Measurements from ENCODE around the gene GPLD1. TPM values are rescaled to one million over a fixed set of nuclear protein-coding genes. Genes with fewer than 3 reads are reported as not detected.

The GPLD1 gene
- total RNA-seq, 1 donor from 2014 or later = 0.26 TPM

GRCh38 chr6:24432611-24433010, 56.8 kb downstream of the GPLD1 start:
- DNase-seq (ENCODE audit: low read depth) (no peak), FAIRE-seq (no peak)
- no peak overlapping the region for H3K4me3 ChIP-seq (ENCODE audit: low read depth, low read length)
- no peaks in the 10 kb centered on the region for H3K36me3 ChIP-seq (ENCODE audit: control insufficient read depth, insufficient read depth, low read length)
- no peak for TF ChIP-seq CTCF (IDR thresholded peaks at IDR 0.05; ENCODE audit: insufficient read depth, low read length, severe bottlenecking)
- no peaks in the 10 kb centered on the region for H3K27me3 ChIP-seq (ENCODE audit: control insufficient read depth, insufficient read depth, low read length)

- TF ChIP-seq CTCF (IDR thresholded peaks at IDR 0.05; ENCODE audit: insufficient read depth, low read length, severe bottlenecking) = peak; percentile 52
- Histone ChIP-seq H3K4me3 (ENCODE audit: low read depth, low read length) (no peak overlapping the region), H3K36me3 (ENCODE audit: control insufficient read depth, insufficient read depth, low read length) (no peaks in the 10 kb centered on the region), H3K27me3 (ENCODE audit: control insufficient read depth, insufficient read depth, low read length) (no peaks in the 10 kb centered on the region)
- DNase-seq (ENCODE audit: low read depth) = peak; percentile 62
- FAIRE-seq = no peak
Observed at GRCh38 chr6:24431045-24431451, 58.3 kb downstream of the GPLD1 start.

GRCh38 chr6:24430086-24430485, 59.3 kb downstream of the GPLD1 start:
- Histone ChIP-seq H3K36me3 (ENCODE audit: control insufficient read depth, insufficient read depth, low read length) (peaks cover under 1% of the 10 kb centered on the region), H3K27me3 (ENCODE audit: control insufficient read depth, insufficient read depth, low read length) (no peaks in the 10 kb centered on the region), H3K4me3 (ENCODE audit: low read depth, low read length) (no peak overlapping the region)
- TF ChIP-seq CTCF (IDR thresholded peaks at IDR 0.05; ENCODE audit: insufficient read depth, low read length, severe bottlenecking) = no peak
- DNase-seq (ENCODE audit: low read depth) = no peak
- FAIRE-seq = no peak

GRCh38 chr6:24429146-24429545, 60.2 kb downstream of the GPLD1 start:
- TF ChIP-seq CTCF (IDR thresholded peaks at IDR 0.05; ENCODE audit: insufficient read depth, low read length, severe bottlenecking) = no peak

GRCh38 chr6:24428615-24429014, 60.8 kb downstream of the GPLD1 start:
- Histone ChIP-seq H3K27me3 (ENCODE audit: control insufficient read depth, insufficient read depth, low read length) (no peaks in the 10 kb centered on the region), H3K36me3 (ENCODE audit: control insufficient read depth, insufficient read depth, low read length) (peaks cover 3% of the 10 kb centered on the region), H3K4me3 (ENCODE audit: low read depth, low read length) (no peak overlapping the region)
- DNase-seq (ENCODE audit: low read depth) (peak; percentile 80), FAIRE-seq (no peak)
- no peak for TF ChIP-seq CTCF (IDR thresholded peaks at IDR 0.05; ENCODE audit: insufficient read depth, low read length, severe bottlenecking)

More at GRCh38 chr6:24429146-24429545, 60.2 kb downstream of the GPLD1 start:
- DNase-seq (ENCODE audit: low read depth) (no peak), FAIRE-seq (no peak)
- Histone ChIP-seq H3K36me3 (ENCODE audit: control insufficient read depth, insufficient read depth, low read length) (peaks cover 3% of the 10 kb centered on the region), H3K27me3 (ENCODE audit: control insufficient read depth, insufficient read depth, low read length) (no peaks in the 10 kb centered on the region), H3K4me3 (ENCODE audit: low read depth, low read length) (no peak overlapping the region)

- Histone ChIP-seq H3K27me3 (ENCODE audit: control insufficient read depth, insufficient read depth, low read length) (no peaks in the 10 kb centered on the region), H3K36me3 (ENCODE audit: control insufficient read depth, insufficient read depth, low read length) (peaks cover 3% of the 10 kb centered on the region), H3K4me3 (ENCODE audit: low read depth, low read length) (no peak overlapping the region)
- TF ChIP-seq CTCF (IDR thresholded peaks at IDR 0.05; ENCODE audit: insufficient read depth, low read length, severe bottlenecking) = no peak
- DNase-seq (ENCODE audit: low read depth) = no peak
- FAIRE-seq = no peak
Observed at GRCh38 chr6:24426729-24427446, 62.5 kb downstream of the GPLD1 start.
